Upper lobe of left lung (tissue), 6 donors: ENCODE results near the gene DYNC2LI1. TPM values are rescaled to one million over a fixed set of nuclear protein-coding genes. Genes with fewer than 3 reads are reported as not detected.

ENCODE experiments used
- ATAC-seq, 2 donors: fragments of 200-7000 bp; cut with Tn5 transposase; one replicate each; pipeline ENCODE4 v1.9.1; 2022; ENCODE audit warnings: mild to moderate bottlenecking in 2 of 2, moderate library complexity in 2 of 2; ENCODE audit not compliant: low FRiP score in 2 of 2
- DNase-seq, 2 donors: peaks; one replicate each; pipeline ENCODE4 v3.0.0-alpha.2; 2019 to 2020
- H3K27ac ChIP-seq, 4 donors: fragments of 200-600 bp; sonication (generic); one replicate each; pipeline ENCODE4 v1.5.1; 2016 to 2019
- H3K27me3 ChIP-seq, 4 donors: fragments of 200-600 bp; sonication (generic); one replicate each; pipeline ENCODE4 v1.5.1; 2017 to 2019
- H3K36me3 ChIP-seq, 4 donors: fragments of 200-600 bp; sonication (generic); one replicate each; pipeline ENCODE4 v1.5.1; 2016 to 2019
- H3K4me1 ChIP-seq, 4 donors: fragments of 200-600 bp; sonication (generic); one replicate each; pipeline ENCODE4 v1.5.1; 2018 to 2019
- H3K4me3 ChIP-seq, 4 donors: fragments of 200-600 bp; sonication (generic); one replicate each; pipeline ENCODE4 v1.5.1; 2017 to 2019; ENCODE audit warnings: mild to moderate bottlenecking in 2 of 4, moderate library complexity in 1 of 4
- H3K9me3 ChIP-seq, 4 donors: fragments of 200-600 bp; sonication (generic); one replicate each; pipeline ENCODE4 v1.5.1; 2018 to 2019
- CTCF ChIP-seq, 6 experiments: fragments of 450-650 bp in 4 of 6; fragments of 200-600 bp in 2 of 6; sonication (generic) in 2 of 6; IDR thresholded peaks; one replicate each; pipeline ENCODE4 v1.5.1; 2016 to 2019; ENCODE audit warnings: antibody characterized with exemption in 6 of 6
- EP300 ChIP-seq, 4 donors: sonication (generic); formaldehyde crosslinking; IDR thresholded peaks; one replicate each; pipeline ENCODE4 v1.5.1; 2017; ENCODE audit warnings: antibody characterized with exemption in 4 of 4, control low read depth in 2 of 4
- POLR2A ChIP-seq, 4 donors: fragments of 450-650 bp; IDR thresholded peaks; one replicate each; pipeline ENCODE4 v1.5.1; 2016 to 2017; ENCODE audit warnings: antibody characterized with exemption in 4 of 4, mild to moderate bottlenecking in 2 of 4
- POLR2AphosphoS5 ChIP-seq, 2 donors: sonication (generic); formaldehyde crosslinking; IDR thresholded peaks; one replicate each; pipeline ENCODE4 v1.5.1; 2017; ENCODE audit warnings: antibody characterized with exemption in 2 of 2
- WGBS, 2 donors: methylation state at CpG; one replicate each; pipeline ENCODE4 v1.1.5; 2017 to 2018; 5-methylcytosine and 5-hydroxymethylcytosine counted together
- total RNA-seq, 6 donors: library from RNA; depleted of rRNA in 4 of 6; stranded (reverse); fragments of >200 nt in 4 of 6; gene quantifications; one replicate each; pipeline versions ENCODE4 v1.1.0 to v1.2.1, GENCODE V29; 2016 to 2021
- donor health status: DM: no; HTN: no; CAD: no; lungs with moderate emphysema.
- donor health status: DM: no; HTN: yes; CAD: no; lungs with severe emphysema.

Gene DYNC2LI1
- total RNA-seq, 6 donors from 2014 or later: 15.8 to 58.2 (median 18.1) TPM

GRCh38 chr2:43826305-43827250 lies 52.7 kb downstream of the DYNC2LI1 start:
- TF ChIP-seq EP300 (IDR thresholded peaks at IDR 0.05) (no peak), POLR2A (IDR thresholded peaks at IDR 0.05) (no peak), POLR2AphosphoS5 (IDR thresholded peaks at IDR 0.05) (no peak), CTCF (IDR thresholded peaks at IDR 0.05) (no peak)
- Histone ChIP-seq H3K27me3 (peaks cover 0 to 3% (median under 1%) of the 10 kb centered on the region in 4 donors), H3K4me1 (peaks cover 0 to 3% (median 0%) of the 10 kb centered on the region in 4 donors), H3K27ac (no peak overlapping the region), H3K4me3 (no peak overlapping the region), H3K9me3 (no peaks in the 10 kb centered on the region), H3K36me3 (no peaks in the 10 kb centered on the region)
- WGBS, 2 donors: 91 to 95% methylated on average over 16 to 17 of the region's 17 CpGs
- no peak for ATAC-seq
- peak in 1 of 2 donors; percentile 73 for DNase-seq

GRCh38 chr2:43831543-43832294 lies 57.9 kb downstream of the DYNC2LI1 start:
- Histone ChIP-seq H3K4me1 (peaks cover 0 to 8% (median 0%) of the 10 kb centered on the region in 4 donors), H3K9me3 (no peaks in the 10 kb centered on the region), H3K4me3 (peak overlapping the region in 3 of 4 donors; percentile 7 to 25 (median 21)), H3K36me3 (no peaks in the 10 kb centered on the region), H3K27me3 (peaks cover 0 to 8% (median 2%) of the 10 kb centered on the region in 4 donors), H3K27ac (no peak overlapping the region)
- 9 to 11% methylated on average over 38 to 51 of the region's 54 CpGs for WGBS, 2 donors
- DNase-seq (peak in 1 of 2 donors; percentile 84), ATAC-seq (peak; percentile 19 to 53)
- TF ChIP-seq POLR2AphosphoS5 (IDR thresholded peaks at IDR 0.05) (no peak), EP300 (IDR thresholded peaks at IDR 0.05) (no peak), POLR2A (IDR thresholded peaks at IDR 0.05) (no peak), CTCF (IDR thresholded peaks at IDR 0.05) (no peak)

- no peak for TF ChIP-seq EP300 (IDR thresholded peaks at IDR 0.05)
- no peak for TF ChIP-seq CTCF (IDR thresholded peaks at IDR 0.05)
- TF ChIP-seq POLR2AphosphoS5 (IDR thresholded peaks at IDR 0.05): no peak
- Histone ChIP-seq H3K36me3 (no peaks in the 10 kb centered on the region), H3K27me3 (peaks cover 0 to 8% (median 2%) of the 10 kb centered on the region in 4 donors), H3K9me3 (no peaks in the 10 kb centered on the region), H3K4me1 (peaks cover 0 to 8% (median 0%) of the 10 kb centered on the region in 4 donors), H3K4me3 (no peak overlapping the region), H3K27ac (no peak overlapping the region)
- DNase-seq (no peak), ATAC-seq (no peak)
- WGBS, 2 donors: 62 to 75% methylated on average over 1 to 3 of the region's 3 CpGs
Measured at GRCh38 chr2:43832457-43832856, 58.6 kb downstream of the DYNC2LI1 start.

GRCh38 chr2:43837033-43837432 lies 63.2 kb downstream of the DYNC2LI1 start:
- H3K27me3 ChIP-seq: peaks cover 0 to under 1% (median 0%) of the 10 kb centered on the region in 4 donors
- H3K9me3 ChIP-seq: no peaks in the 10 kb centered on the region
- no peak for TF ChIP-seq POLR2A (IDR thresholded peaks at IDR 0.05)
- TF ChIP-seq EP300 (IDR thresholded peaks at IDR 0.05): no peak
- no peak for TF ChIP-seq CTCF (IDR thresholded peaks at IDR 0.05)
- no peak for TF ChIP-seq POLR2AphosphoS5 (IDR thresholded peaks at IDR 0.05)
- no peaks in the 10 kb centered on the region for H3K36me3 ChIP-seq
- no peak for DNase-seq
- ATAC-seq: no peak
- H3K4me1 ChIP-seq: peaks cover 0 to under 1% (median 0%) of the 10 kb centered on the region in 4 donors
- H3K4me3 ChIP-seq: no peak overlapping the region
- H3K27ac ChIP-seq: no peak overlapping the region
- WGBS, 2 donors: 68 to 80% methylated on average over 4 of the region's 4 CpGs
